IPS DF 4.7 (cell line): Measurements from ENCODE around the gene DENND5A.

Source experiments
- DNase-seq: peaks from one replicate; pipeline ENCODE4 v3.0.0-alpha.2; 2013; ENCODE audit warnings: low spot score; ENCODE audit errors: extremely low read depth

DENND5A gene

DNA sequence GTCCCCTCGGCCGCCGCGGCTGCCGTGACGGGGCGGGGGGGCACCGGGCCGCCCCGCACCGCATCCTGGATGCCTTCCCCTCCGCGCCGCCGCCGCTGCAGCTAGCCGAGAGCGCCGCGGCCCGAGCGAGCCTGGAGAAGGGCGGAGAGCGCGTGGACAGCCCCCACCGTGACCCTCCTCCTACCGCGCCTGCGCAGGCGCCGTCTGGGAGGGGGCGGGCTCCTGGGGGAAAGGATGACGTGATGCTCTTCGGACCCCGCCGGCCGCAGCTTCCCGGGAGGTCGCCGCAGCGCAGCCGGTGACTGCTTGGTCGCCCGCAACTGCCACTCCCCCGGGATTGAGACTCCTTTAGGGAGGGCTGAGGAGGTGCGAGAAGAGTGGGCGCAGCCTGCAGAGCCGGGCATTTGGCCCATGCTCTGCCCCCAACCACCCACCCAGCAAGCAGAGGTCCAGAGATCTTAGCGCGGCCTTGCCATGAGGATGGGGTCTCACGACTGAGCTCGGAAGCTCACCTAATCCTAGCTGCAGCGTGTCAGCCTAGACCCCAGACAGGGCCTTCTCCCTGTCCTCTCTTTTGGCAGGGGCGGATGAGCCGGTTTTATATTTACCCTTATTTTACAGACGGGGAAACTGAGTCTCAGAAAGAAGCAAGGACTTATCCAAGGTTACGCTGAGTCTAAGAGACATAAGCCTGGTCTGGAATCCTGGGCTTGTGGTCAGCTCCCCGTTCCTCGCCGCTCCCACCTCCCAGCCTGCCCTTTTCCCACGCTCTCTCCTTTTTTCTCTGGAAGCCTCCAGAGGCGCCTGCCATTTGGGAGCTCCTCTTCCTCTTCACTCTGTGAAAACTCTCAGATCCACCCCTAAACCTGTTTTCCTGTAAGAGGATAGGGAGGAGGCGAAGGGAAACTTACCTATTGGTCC lies at the start of gene DENND5A:
Gene DENND5A (minus strand): TSS at position 140 of the 921 bp plus-strand sequence. CDS start 281 bp downstream, outside the sequence.
- no peak for DNase-seq

- DNase-seq: peak; percentile 92
Measured at GRCh38 chr11:9314291-9315077, 49.3 kb upstream of the DENND5A start, which contains the start of gene TMEM41B. Gene TMEM41B (minus strand): TSS chr11:9314593. CDS start chr11:9314441, 152 bp downstream.

- DNase-seq: no peak
Measured at GRCh38 chr11:9313648-9314290, 48.6 kb upstream of the DENND5A start.

DNA sequence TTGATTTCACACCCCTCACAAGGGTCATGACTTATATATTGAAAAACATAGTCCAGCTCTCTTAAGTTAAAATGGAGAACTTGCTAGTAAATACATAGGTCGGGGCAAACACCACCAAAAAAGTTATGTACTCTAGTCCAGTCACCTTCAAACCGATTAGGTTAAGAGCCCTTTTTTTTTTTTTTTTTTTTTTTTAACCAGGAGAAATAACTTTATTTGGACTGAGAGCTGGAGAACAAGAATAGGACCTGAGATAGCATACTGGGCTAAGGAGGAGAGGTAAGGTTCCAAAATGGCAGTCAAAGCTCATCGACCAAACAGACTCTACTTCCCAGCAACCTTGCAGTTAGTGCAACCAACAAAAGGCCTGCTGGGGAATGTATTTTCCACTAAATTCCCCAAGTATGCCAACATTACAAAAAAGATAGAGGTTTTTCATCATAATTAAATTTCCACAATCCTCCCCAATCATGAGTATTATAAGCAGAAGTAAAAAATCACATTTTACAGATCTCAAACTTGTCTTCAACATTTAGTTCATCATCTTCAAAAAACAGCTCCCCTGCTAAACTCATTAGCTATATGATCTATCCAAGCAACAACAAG lies 45.4 kb upstream of the DENND5A start:
- DNase-seq: no peak

DNA sequence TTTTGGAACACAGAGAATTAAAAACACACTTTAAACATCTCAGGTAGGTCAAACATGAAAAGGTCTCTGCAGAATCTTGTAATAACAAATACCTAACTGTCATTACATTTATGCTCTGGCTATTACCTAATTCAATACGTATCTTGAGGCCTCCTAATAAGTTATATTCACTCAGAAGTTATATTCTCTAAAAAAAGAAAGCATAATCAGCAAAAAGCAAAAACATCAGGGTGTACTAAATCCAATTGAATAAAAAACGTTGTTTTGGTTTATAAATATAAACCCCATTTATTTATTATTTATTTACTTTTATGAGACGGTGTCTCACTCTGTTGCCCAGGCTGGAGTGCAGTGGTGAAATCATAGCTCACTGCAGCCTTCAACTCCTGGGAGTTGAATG lies 39.0 kb upstream of the DENND5A start:
- DNase-seq: no peak

- DNase-seq: no peak
Measured at GRCh38 chr11:9302448-9302847, 37.3 kb upstream of the DENND5A start.

DNA sequence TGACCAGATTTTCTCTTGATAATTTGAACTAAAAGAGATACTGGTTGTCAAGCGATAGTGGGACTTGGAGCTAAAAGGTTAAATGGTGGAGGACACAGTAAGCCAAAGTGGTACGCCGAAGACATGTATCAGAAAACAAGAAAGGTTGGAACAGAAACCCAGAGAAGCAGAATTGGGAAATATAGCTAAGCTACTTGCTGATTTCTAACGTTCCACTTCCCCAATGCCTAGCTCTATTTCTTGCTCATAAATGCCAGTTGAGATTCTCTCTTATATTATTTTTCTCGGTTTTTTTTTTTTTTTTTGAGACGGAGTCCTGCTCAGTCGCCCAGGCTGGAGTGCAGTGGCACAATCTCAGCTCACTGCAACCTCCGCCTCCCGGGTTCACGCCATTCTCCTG lies 36.6 kb upstream of the DENND5A start:
- DNase-seq: no peak

GRCh38 chr11:9293646-9294045 lies 28.5 kb upstream of the DENND5A start:
- no peak for DNase-seq

DNA sequence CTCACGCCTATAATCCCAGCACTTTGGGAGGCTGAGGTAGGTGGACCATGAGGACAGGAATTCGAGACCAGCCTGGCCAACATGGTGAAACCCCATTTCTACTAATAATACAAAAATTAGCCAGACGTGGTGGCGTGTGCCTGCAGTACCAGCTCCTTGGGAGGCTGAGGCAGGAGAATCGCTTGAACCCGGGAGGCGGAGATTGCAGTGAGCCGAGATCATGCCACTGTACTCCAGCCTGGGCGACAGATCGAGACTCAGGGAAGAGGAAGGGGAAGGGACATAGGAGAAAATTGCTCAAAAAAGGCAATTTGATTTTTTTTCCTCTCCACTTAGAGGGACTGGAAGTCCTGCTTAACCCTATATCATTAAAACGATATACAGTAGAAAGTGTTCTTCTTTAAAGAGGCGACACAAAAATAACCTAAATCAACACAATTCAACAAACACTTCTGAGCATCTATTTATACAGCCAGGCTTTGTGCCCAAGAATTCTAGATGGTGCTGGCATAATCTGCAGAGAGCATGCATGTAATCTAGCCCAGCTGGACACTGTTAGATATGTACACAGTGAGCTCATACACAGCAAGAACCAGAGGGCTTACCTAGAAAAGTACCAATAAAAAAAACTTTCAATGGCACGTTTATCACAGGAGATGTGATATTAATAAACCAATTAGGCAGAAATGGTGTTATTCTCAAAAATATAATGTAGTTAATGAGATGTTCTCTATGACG lies 20.9 kb upstream of the DENND5A start:
- no peak for DNase-seq

DNA sequence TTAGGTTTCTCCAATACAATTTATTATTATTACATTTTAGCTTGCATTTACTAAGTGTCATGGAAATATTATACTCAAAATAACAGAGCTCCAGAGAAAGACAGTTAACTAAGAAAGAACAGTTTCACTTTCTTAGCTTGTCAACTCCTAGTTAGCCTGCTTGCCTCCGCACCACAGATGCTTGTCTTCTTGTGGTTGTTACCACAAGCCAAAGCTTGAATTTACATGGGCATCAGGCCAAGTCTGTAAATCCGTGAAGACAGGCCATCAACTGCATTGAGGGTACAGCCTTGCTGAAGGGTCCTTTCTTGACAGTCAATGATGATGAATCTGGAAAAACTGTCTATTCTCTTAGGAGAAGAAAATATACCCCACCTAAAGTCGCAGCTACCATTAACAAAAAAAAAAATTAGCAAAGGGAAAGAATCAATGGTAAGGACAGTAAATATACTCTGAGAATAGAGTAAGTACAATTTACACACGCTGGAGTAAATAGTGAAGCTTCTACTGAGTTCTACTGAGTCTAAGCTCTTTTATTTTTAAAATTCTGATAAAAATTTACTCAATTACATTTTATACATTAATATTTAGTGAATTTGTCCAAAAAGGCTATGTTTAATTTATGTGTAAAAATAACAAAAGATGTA lies 15.6 kb upstream of the DENND5A start:
- DNase-seq: no peak

GRCh38 chr11:9277176-9277575 lies 12.0 kb upstream of the DENND5A start:
- DNase-seq: no peak

GRCh38 chr11:9276571-9276970 lies 11.4 kb upstream of the DENND5A start:
- no peak for DNase-seq

- DNase-seq: no peak
Measured at GRCh38 chr11:9274499-9275258, 9.5 kb upstream of the DENND5A start.

- DNase-seq: no peak
Measured at GRCh38 chr11:9273376-9274336, 8.5 kb upstream of the DENND5A start.

DNA sequence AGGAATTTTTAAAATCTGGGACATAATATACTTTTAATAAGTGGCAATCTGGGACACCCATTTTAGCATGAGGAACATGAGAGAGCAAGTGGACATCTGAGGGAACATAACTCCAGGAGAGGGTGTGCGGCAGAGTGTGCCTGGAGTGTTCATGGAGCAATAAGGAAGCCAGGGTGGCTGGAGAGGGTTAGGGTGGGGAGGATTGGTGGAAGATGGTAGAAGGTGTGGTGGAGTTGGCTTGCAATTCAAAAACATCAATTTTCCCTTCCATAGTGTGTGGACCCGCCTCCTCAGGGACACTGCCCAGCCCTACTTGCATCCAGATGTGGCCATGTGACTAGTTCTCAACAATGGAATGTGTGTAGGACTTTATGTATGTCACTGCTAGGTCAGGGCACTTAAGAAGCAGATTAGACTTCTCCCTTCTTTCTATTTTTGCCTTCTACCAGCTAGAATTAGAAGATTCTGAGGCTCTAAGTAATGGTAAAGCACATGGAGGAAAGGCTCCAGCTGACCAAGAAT lies 4.4 kb upstream of the DENND5A start:
- no peak for DNase-seq

DNA sequence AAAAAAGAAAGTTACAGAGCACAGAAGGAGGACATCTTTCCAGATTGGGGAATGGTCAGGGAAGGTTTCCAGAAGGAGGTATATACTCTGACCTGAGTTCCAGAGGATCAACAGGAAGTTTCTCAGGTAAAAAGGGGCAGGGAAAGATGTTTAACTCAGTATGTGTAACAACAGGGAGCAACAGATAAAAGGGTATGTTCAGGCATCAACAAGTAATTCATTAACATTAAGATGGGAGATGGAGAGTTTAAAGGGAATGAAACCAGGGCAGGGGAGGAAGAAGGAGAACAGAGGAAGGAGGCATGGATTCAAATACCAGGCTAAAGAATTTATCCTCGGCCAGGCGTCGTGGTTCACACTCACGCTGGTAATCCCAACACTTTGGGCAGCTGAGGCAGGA lies 2.5 kb upstream of the DENND5A start:
- DNase-seq: no peak

GRCh38 chr11:9266926-9267325 lies 1.8 kb upstream of the DENND5A start:
- no peak for DNase-seq

- DNase-seq: no peak
Measured at GRCh38 chr11:9266132-9266736, 1.1 kb upstream of the DENND5A start.
